ENCODE measurements around the gene ITK. TPM values are rescaled to one million over a fixed set of nuclear protein-coding genes. Genes with fewer than 3 reads are reported as not detected.

ITK gene
- total and polyA plus RNA-seq, 4 donors = 0.35 to 1.5 (median 0.43) TPM

DNA sequence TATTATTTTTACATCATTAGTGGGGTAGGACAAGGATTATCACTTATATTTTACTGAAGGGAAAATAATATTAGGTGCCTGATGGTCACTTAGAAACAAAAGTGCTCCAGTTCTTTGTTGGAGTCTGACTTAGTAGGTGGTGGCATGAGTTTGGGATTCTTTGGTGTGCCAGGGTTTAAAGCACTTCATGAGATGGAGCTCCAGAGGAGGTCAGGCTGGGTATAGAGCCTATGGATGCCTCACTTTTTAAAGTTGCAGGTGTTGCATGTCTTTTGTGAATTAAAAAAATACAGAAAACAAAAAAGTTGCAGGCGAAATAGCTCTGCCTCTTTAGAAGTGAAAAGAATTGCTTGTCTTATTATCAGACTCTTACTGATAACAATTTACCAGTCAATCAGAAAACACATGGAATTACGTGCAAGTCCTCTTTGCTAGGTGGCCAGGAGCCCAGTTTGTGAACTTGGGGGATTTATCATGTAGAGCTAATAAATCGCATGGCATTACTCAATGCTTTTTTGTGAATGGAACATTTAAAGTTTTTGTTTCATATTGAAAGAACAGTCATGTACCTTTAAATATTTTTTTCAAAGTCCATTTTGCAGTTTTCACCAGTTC lies 1.6 kb downstream of the ITK start:
- DNase-seq (ENCODE audit: low spot score) = no peak
- Histone ChIP-seq H3K9me3 (ENCODE audit: control insufficient read depth in 4 of 4, low read length in 3 of 4) (peaks cover 0 to 3% (median 0%) of the 10 kb centered on the region in 4 donors), H3K4me3 (ENCODE audit: low read depth in 1 of 3, low read length in 3 of 3) (no peak overlapping the region), H3K27me3 (ENCODE audit: control insufficient read depth in 4 of 4, insufficient read depth in 4 of 4, low read length in 3 of 4) (peaks cover 0 to 5% (median 0%) of the 10 kb centered on the region in 4 donors), H3K36me3 (ENCODE audit: control insufficient read depth in 4 of 4, insufficient read depth in 3 of 4, low read depth in 1 of 4, low read length in 3 of 4) (no peaks in the 10 kb centered on the region), H3K9ac (ENCODE audit: low read depth in 1 of 2, low read length in 2 of 2) (no peak overlapping the region), H3K4me1 (ENCODE audit: control insufficient read depth in 4 of 4, insufficient read depth in 4 of 4, low read length in 3 of 4) (no peaks in the 10 kb centered on the region), H3K27ac (ENCODE audit: low read depth in 1 of 2, low read length in 2 of 2) (no peak overlapping the region)
- TF ChIP-seq FOXA2 (IDR thresholded peaks at IDR 0.05) (no peak), HNF4G (IDR thresholded peaks at IDR 0.05) (no peak), NR2F2 (IDR thresholded peaks at IDR 0.05) (no peak), RAD21 (IDR thresholded peaks at IDR 0.05) (no peak), YY1 (IDR thresholded peaks at IDR 0.05) (no peak), EGR1 (IDR thresholded peaks at IDR 0.05; ENCODE audit: low read depth in 2 of 2) (no peak), HNF4A (conservative IDR thresholded peaks at IDR 0.05) (no peak), FOXA1 (IDR thresholded peaks at IDR 0.05) (no peak), ZBTB33 (IDR thresholded peaks at IDR 0.05) (no peak), MAX (IDR thresholded peaks at IDR 0.05) (no peak), GABPA (IDR thresholded peaks at IDR 0.05 in 1 of 2, conservative IDR thresholded peaks at IDR 0.05 in 1 of 2) (no peak)
- TF ChIP-seq, protein P1, sequence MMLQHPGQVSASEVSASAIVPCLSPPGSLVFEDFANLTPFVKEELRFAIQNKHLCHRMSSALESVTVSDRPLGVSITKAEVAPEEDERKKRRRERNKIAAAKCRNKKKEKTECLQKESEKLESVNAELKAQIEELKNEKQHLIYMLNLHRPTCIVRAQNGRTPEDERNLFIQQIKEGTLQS (IDR thresholded peaks at IDR 0.05) = no peak
- TF ChIP-seq, protein P2, sequence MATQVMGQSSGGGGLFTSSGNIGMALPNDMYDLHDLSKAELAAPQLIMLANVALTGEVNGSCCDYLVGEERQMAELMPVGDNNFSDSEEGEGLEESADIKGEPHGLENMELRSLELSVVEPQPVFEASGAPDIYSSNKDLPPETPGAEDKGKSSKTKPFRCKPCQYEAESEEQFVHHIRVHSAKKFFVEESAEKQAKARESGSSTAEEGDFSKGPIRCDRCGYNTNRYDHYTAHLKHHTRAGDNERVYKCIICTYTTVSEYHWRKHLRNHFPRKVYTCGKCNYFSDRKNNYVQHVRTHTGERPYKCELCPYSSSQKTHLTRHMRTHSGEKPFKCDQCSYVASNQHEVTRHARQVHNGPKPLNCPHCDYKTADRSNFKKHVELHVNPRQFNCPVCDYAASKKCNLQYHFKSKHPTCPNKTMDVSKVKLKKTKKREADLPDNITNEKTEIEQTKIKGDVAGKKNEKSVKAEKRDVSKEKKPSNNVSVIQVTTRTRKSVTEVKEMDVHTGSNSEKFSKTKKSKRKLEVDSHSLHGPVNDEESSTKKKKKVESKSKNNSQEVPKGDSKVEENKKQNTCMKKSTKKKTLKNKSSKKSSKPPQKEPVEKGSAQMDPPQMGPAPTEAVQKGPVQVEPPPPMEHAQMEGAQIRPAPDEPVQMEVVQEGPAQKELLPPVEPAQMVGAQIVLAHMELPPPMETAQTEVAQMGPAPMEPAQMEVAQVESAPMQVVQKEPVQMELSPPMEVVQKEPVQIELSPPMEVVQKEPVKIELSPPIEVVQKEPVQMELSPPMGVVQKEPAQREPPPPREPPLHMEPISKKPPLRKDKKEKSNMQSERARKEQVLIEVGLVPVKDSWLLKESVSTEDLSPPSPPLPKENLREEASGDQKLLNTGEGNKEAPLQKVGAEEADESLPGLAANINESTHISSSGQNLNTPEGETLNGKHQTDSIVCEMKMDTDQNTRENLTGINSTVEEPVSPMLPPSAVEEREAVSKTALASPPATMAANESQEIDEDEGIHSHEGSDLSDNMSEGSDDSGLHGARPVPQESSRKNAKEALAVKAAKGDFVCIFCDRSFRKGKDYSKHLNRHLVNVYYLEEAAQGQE (IDR thresholded peaks at IDR 0.05) = no peak
- TF ChIP-seq, protein P3, sequence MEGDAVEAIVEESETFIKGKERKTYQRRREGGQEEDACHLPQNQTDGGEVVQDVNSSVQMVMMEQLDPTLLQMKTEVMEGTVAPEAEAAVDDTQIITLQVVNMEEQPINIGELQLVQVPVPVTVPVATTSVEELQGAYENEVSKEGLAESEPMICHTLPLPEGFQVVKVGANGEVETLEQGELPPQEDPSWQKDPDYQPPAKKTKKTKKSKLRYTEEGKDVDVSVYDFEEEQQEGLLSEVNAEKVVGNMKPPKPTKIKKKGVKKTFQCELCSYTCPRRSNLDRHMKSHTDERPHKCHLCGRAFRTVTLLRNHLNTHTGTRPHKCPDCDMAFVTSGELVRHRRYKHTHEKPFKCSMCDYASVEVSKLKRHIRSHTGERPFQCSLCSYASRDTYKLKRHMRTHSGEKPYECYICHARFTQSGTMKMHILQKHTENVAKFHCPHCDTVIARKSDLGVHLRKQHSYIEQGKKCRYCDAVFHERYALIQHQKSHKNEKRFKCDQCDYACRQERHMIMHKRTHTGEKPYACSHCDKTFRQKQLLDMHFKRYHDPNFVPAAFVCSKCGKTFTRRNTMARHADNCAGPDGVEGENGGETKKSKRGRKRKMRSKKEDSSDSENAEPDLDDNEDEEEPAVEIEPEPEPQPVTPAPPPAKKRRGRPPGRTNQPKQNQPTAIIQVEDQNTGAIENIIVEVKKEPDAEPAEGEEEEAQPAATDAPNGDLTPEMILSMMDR (IDR thresholded peaks at IDR 0.05; ENCODE audit: low read depth, low read length, missing input control) = no peak
- 68% methylated on average over 3 of the region's 3 CpGs for WGBS

- H3K4me3 ChIP-seq (ENCODE audit: low read depth in 1 of 3, low read length in 3 of 3) = no peak overlapping the region
- WGBS = 87% methylated on average over 8 of the region's 8 CpGs
These were observed 3.6 kb downstream of the ITK start for GRCh38 chr5:157184117-157184670.

More at GRCh38 chr5:157184117-157184670, 3.6 kb downstream of the ITK start:
- Histone ChIP-seq H3K27ac (ENCODE audit: low read depth in 1 of 2, low read length in 2 of 2) (no peak overlapping the region), H3K4me1 (ENCODE audit: control insufficient read depth in 4 of 4, insufficient read depth in 4 of 4, low read length in 3 of 4) (no peaks in the 10 kb centered on the region), H3K9me3 (ENCODE audit: control insufficient read depth in 4 of 4, low read length in 3 of 4) (no peaks in the 10 kb centered on the region), H3K27me3 (ENCODE audit: control insufficient read depth in 4 of 4, insufficient read depth in 4 of 4, low read length in 3 of 4) (peaks cover 0 to 4% (median 0%) of the 10 kb centered on the region in 4 donors), H3K36me3 (ENCODE audit: control insufficient read depth in 4 of 4, insufficient read depth in 3 of 4, low read depth in 1 of 4, low read length in 3 of 4) (no peaks in the 10 kb centered on the region), H3K9ac (ENCODE audit: low read depth in 1 of 2, low read length in 2 of 2) (no peak overlapping the region)
- TF ChIP-seq FOXA2 (IDR thresholded peaks at IDR 0.05) (no peak), JUND (IDR thresholded peaks at IDR 0.05) (no peak), HNF4G (IDR thresholded peaks at IDR 0.05) (no peak)
- TF ChIP-seq, protein P1 (IDR thresholded peaks at IDR 0.05) = no peak
- TF ChIP-seq, protein P2 (IDR thresholded peaks at IDR 0.05) = no peak
- TF ChIP-seq, protein P3 (IDR thresholded peaks at IDR 0.05; ENCODE audit: low read depth, low read length, missing input control) = no peak
- no peak for DNase-seq (ENCODE audit: low spot score)
